HepG2 (cell line): ENCODE measurements around the gene ZBTB26. TPM values are rescaled to one million over a fixed set of nuclear protein-coding genes. Genes with fewer than 3 reads are reported as not detected.
A peak's percentile ranks its signal among the peaks of the same experiment; 100 is the strongest.

Experiments used
- ATRX ChIP-seq: sonication (generic); formaldehyde crosslinking; IDR thresholded peaks from 2 replicates; pipeline ENCODE4 v1.4.0; 2020; ENCODE audit warnings: missing genetic modification reagents, borderline replicate concordance
- HMG20A ChIP-seq: IDR thresholded peaks from 2 replicates; pipeline ENCODE4 v1.6.1; 2016; ENCODE audit warnings: borderline replicate concordance
- HOXD1 ChIP-seq: sonication (generic); formaldehyde crosslinking; IDR thresholded peaks from 2 replicates; pipeline ENCODE4 v1.5.0; 2020; ENCODE audit warnings: missing genetic modification reagents
- MXI1 ChIP-seq: IDR thresholded peaks from 3 replicates; pipeline ENCODE4 v1.6.1; 2012; ENCODE audit warnings: low read depth, low read length, inconsistent platforms, borderline replicate concordance
- NCOA1 ChIP-seq: sonication (generic); formaldehyde crosslinking; IDR thresholded peaks from 2 replicates; pipeline ENCODE4 v1.9.0; 2021; ENCODE audit warnings: missing genetic modification reagents
- RELA ChIP-seq: sonication (generic); formaldehyde crosslinking; IDR thresholded peaks from 2 replicates; pipeline ENCODE4 v1.4.0; 2020; ENCODE audit warnings: missing genetic modification reagents
- SIX4 ChIP-seq: sonication (generic); formaldehyde crosslinking; IDR thresholded peaks from 2 replicates; pipeline ENCODE4 v1.4.0; 2020; ENCODE audit warnings: missing genetic modification reagents
- SMC3 ChIP-seq: IDR thresholded peaks from 2 replicates; pipeline ENCODE4 v1.6.1; 2011; ENCODE audit warnings: low read length, improper control_type of control experiment
- U2AF2 ChIP-seq: fragments of 200-400 bp; formaldehyde crosslinking; IDR thresholded peaks from 2 replicates; pipeline ENCODE4 v1.6.1; 2017; ENCODE audit warnings: low read depth, mild to moderate bottlenecking, low read length
- ZFP36 ChIP-seq: fragments of 150-350 bp; IDR thresholded peaks from 2 replicates; pipeline ENCODE4 v1.6.1; 2018; ENCODE audit warnings: borderline replicate concordance, low read length, low read depth; ENCODE audit not compliant: partially characterized antibody
- ZFP41 ChIP-seq: sonication (generic); formaldehyde crosslinking; IDR thresholded peaks from 2 replicates; pipeline ENCODE4 v1.4.0; 2020; ENCODE audit warnings: mild to moderate bottlenecking, missing genetic modification reagents, borderline replicate concordance
- ZNF33A ChIP-seq: sonication (generic); formaldehyde crosslinking; IDR thresholded peaks from 2 replicates; pipeline ENCODE4 v1.5.1; 2020; ENCODE audit warnings: missing genetic modification reagents, mild to moderate bottlenecking, moderate library complexity, borderline replicate concordance
- ZSCAN31 ChIP-seq: sonication (generic); formaldehyde crosslinking; IDR thresholded peaks from 2 replicates; pipeline ENCODE4 v1.5.0; 2020; ENCODE audit warnings: low read depth, mild to moderate bottlenecking, missing genetic modification reagents
- polyA plus RNA-seq, 8 experiments: library from polyadenylated mRNA; depleted of rRNA in 3 of 8; stranded (reverse) in 7 of 8; unstranded in 1 of 8; fragments of >200 nt; fragmentation: Illumina TruSeq in 4 of 8; extraction: Trizol in 4 of 8; gene quantifications; 2 replicates each; pipeline versions ENCODE4 v1.2.1 to v1.2.3, GENCODE V29; 2011 to 2016; ENCODE audit warnings: low read depth in 4 of 8, missing spikeins in 1 of 8, mixed read lengths in 1 of 8; ENCODE audit not compliant: insufficient read depth in 1 of 8
- total RNA-seq, 5 experiments: library from RNA; depleted of rRNA; stranded (reverse); fragments of >200 nt; fragmentation: Illumina TruSeq; extraction: Trizol; gene quantifications; 2 replicates each; pipeline ENCODE4 v1.2.3, GENCODE V29; 2016; ENCODE audit warnings: low read depth in 1 of 5
- TF ChIP-seq, protein P1 (sequence below): sonication (generic); formaldehyde crosslinking; IDR thresholded peaks from 2 replicates; pipeline ENCODE4 v1.5.0; 2020; ENCODE audit warnings: missing genetic modification reagents
- TF ChIP-seq, protein P2 (sequence below): fragments of 450-650 bp; IDR thresholded peaks from 2 replicates; pipeline ENCODE4 v1.6.1; 2017
- TF ChIP-seq, protein P3 (sequence below): sonication (generic); formaldehyde crosslinking; IDR thresholded peaks from 2 replicates; pipeline ENCODE4 v1.5.1; 2020; ENCODE audit warnings: mild to moderate bottlenecking, moderate library complexity, missing genetic modification reagents
- TF ChIP-seq, protein P4 (sequence below): sonication (generic); formaldehyde crosslinking; IDR thresholded peaks from 2 replicates; pipeline ENCODE4 v1.4.0; 2020; ENCODE audit warnings: missing genetic modification reagents, borderline replicate concordance
- TF ChIP-seq, protein P5 (sequence below): sonication (generic); formaldehyde crosslinking; conservative IDR thresholded peaks from 2 replicates; pipeline ENCODE4 v1.5.0; 2020; ENCODE audit warnings: missing genetic modification reagents

ZBTB26 gene
- total and polyA plus RNA-seq, 2 of the 13 experiments (the other 11 are each of a cell fraction or from before 2014, with no cell fraction given) = 4.5 to 8.6 TPM

DNA sequence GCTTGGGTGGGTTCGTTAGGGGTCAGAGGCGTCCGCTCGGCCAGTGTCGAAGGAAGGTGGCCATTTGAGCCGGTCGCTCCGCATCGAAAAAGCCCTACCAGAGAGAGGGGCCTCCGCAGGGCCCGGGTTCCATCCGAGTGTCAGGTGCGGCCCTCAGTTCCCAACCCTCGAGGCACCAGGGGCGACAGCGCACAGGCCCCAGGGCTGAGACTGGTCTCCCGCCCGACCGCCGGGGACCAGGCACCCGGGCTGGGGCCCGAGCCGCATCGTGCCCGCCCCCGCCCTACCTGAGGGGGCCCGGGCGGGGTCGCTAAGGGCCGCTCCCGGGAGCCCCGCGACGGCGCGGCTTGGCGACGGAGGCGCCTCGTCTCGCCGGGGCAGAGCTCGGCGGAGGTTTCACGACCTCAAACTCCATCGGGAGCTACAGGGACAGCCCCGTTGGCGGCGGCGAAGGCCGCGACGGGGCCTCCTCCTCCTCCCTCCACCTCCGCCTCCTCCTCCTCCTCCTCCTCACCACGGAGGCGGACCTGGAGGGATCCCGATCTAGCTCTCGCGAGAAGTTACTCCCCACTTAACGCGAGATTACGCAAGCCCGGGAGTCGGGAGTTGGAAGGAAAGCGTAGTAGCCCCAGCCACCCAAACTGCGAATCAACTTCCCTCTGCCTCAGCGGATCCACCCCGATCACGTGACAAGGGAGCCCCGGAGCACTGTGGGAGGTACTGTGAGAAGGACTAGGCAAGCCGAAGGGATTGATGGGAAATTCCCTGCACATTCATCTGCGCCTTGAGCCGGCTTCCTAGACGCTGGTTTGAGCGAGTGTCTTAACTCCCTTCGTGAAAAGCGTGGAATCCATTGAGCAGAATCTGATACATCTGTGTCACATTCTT is 26.2 kb downstream of the ZBTB26 start, which contains the start of gene RC3H2 (continued):
- TF ChIP-seq, protein P1, sequence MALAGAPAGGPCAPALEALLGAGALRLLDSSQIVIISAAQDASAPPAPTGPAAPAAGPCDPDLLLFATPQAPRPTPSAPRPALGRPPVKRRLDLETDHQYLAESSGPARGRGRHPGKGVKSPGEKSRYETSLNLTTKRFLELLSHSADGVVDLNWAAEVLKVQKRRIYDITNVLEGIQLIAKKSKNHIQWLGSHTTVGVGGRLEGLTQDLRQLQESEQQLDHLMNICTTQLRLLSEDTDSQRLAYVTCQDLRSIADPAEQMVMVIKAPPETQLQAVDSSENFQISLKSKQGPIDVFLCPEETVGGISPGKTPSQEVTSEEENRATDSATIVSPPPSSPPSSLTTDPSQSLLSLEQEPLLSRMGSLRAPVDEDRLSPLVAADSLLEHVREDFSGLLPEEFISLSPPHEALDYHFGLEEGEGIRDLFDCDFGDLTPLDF (CRISPR knock-in tag) = no peak; the same call in 1 of the 2 replicates
- no peak for TF ChIP-seq ZFP41 (CRISPR knock-in tag)
- TF ChIP-seq SMC3 = no peak
- TF ChIP-seq, protein P2, sequence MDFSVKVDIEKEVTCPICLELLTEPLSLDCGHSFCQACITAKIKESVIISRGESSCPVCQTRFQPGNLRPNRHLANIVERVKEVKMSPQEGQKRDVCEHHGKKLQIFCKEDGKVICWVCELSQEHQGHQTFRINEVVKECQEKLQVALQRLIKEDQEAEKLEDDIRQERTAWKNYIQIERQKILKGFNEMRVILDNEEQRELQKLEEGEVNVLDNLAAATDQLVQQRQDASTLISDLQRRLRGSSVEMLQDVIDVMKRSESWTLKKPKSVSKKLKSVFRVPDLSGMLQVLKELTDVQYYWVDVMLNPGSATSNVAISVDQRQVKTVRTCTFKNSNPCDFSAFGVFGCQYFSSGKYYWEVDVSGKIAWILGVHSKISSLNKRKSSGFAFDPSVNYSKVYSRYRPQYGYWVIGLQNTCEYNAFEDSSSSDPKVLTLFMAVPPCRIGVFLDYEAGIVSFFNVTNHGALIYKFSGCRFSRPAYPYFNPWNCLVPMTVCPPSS = no peak
- TF ChIP-seq U2AF2 = no peak
- no peak for TF ChIP-seq ATRX (CRISPR knock-in tag)
- TF ChIP-seq MXI1 = peak; percentile 80; the same call in 2 of the 3 replicates
- TF ChIP-seq NCOA1 = no peak
- TF ChIP-seq HOXD1 (CRISPR knock-in tag) = no peak
- no peak for TF ChIP-seq ZSCAN31
- no peak for TF ChIP-seq ZFP36
- TF ChIP-seq, protein P3, sequence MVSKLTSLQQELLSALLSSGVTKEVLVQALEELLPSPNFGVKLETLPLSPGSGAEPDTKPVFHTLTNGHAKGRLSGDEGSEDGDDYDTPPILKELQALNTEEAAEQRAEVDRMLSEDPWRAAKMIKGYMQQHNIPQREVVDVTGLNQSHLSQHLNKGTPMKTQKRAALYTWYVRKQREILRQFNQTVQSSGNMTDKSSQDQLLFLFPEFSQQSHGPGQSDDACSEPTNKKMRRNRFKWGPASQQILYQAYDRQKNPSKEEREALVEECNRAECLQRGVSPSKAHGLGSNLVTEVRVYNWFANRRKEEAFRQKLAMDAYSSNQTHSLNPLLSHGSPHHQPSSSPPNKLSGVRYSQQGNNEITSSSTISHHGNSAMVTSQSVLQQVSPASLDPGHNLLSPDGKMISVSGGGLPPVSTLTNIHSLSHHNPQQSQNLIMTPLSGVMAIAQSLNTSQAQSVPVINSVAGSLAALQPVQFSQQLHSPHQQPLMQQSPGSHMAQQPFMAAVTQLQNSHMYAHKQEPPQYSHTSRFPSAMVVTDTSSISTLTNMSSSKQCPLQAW (CRISPR knock-in tag) = peak; percentile 92
- TF ChIP-seq, protein P4, sequence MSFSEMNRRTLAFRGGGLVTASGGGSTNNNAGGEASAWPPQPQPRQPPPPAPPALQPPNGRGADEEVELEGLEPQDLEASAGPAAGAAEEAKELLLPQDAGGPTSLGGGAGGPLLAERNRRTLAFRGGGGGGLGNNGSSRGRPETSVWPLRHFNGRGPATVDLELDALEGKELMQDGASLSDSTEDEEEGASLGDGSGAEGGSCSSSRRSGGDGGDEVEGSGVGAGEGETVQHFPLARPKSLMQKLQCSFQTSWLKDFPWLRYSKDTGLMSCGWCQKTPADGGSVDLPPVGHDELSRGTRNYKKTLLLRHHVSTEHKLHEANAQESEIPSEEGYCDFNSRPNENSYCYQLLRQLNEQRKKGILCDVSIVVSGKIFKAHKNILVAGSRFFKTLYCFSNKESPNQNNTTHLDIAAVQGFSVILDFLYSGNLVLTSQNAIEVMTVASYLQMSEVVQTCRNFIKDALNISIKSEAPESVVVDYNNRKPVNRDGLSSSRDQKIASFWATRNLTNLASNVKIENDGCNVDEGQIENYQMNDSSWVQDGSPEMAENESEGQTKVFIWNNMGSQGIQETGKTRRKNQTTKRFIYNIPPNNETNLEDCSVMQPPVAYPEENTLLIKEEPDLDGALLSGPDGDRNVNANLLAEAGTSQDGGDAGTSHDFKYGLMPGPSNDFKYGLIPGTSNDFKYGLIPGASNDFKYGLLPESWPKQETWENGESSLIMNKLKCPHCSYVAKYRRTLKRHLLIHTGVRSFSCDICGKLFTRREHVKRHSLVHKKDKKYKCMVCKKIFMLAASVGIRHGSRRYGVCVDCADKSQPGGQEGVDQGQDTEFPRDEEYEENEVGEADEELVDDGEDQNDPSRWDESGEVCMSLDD = no peak
- no peak for TF ChIP-seq HMG20A
- no peak for TF ChIP-seq SIX4 (CRISPR knock-in tag)
- no peak for TF ChIP-seq ZNF33A (CRISPR knock-in tag)
- TF ChIP-seq, protein P5, sequence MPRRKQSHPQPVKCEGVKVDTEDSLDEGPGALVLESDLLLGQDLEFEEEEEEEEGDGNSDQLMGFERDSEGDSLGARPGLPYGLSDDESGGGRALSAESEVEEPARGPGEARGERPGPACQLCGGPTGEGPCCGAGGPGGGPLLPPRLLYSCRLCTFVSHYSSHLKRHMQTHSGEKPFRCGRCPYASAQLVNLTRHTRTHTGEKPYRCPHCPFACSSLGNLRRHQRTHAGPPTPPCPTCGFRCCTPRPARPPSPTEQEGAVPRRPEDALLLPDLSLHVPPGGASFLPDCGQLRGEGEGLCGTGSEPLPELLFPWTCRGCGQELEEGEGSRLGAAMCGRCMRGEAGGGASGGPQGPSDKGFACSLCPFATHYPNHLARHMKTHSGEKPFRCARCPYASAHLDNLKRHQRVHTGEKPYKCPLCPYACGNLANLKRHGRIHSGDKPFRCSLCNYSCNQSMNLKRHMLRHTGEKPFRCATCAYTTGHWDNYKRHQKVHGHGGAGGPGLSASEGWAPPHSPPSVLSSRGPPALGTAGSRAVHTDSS = no peak
- no peak for TF ChIP-seq RELA (CRISPR knock-in tag)
